C1 segment of cervical spinal cord (tissue), 14 donors: ENCODE measurements around the gene WIPF3.

ENCODE experiments used
- DNase-seq, 14 donors: peaks; one replicate each; lab custom pipeline; 2025; lab: John Stamatoyannopoulos, UW

Gene WIPF3

DNA sequence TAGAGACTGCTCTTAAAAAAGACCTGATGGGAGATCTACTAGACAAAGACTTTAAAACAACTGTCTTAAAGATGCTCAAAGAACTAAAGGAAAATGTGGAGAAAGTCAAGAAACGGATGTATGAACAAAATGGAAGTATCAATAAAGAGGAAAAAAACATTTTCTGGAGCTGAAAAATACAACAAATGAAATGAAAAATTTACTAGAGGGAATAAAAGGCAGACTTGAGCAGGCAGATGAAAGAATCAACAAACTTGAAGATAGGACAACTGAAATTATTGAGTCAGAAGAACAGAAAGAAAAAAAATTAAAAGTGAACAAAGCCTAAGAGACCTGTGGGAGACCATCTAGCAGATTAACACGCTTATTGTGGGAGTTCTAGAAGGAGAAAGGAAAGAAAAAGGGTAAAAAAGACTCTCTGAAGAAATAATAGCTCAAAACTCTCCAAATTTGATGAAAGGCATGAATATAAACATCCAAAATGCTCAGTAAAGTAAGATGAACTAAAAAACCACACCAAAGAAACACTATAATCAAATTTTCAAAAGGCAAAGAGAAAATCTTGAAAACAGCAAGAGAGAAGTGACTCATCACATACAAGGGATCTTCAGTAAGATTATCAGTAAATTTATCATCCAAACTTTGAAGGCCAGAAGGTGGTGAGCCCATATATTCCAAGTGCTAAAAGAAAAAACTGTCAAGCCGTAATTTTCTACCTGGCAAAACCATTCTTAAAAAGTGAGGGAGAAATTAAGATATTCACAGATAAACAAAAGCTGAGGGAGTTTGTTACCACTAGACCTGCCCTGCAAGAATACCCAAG is 100.1 kb downstream of the WIPF3 start:
- DNase-seq, result no peak

- no peak for DNase-seq
These were observed 107.9 kb downstream of the WIPF3 start for GRCh38 chr7:29914180-29914579.

DNA sequence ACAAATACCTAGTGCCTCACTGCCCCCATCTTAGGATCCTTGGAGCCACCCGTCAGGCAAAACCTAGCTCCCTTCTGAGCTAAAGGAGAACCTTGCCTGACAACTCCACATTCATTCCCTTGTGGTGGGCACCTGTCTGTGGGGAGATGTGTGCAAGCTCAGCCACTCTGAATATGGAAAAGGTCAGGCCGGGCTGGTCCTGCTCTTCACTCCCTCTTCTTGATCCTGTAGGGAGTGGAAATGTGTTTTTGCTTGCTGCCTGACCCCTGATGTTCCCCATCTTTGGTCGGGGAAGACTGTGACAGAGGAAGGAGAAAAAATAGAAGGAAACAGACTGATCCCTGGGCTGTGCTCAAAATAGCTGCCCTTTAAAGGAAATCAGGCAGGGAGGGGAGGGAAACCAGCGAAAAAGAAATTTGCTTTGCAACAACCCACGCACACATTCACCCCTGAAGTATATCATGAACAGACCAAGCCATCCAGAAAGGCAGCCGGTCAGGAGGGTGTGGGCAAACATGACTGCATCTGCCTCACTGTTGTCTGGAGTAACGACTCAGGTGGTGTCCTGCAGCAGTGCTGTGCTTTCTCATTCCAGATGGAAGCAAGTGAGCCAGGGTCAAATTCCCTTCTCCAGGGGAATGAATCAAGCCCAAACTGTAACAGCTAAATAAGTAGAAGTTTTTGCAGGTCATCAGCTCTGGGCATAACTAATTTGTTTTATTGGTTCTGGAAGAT is 109.3 kb downstream of the WIPF3 start:
- peak in 1 of 14 donors; percentile 51 for DNase-seq

DNA sequence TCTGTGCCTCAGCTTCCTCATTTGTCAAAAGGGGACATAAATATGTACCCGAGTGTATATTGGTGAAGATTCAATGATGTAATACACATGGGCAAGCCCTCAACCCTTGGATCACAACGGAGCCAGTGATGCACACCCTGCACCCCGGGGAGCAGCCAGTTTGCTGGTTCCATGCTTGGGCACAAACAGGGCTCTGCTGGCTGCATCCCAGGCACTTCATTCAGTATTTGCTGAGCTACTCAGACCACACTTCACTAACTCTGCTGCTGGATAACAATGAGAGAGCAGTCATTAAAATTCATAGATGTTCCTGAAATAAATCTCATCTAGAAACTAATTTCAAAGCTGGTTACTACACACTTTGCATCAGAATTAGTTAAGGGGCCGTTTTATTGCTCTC is 111.3 kb downstream of the WIPF3 start:
- peak in 2 of 14 donors; percentile 20 to 22 for DNase-seq

GRCh38 chr7:29918850-29919249 is 112.5 kb downstream of the WIPF3 start:
- no peak for DNase-seq

DNA sequence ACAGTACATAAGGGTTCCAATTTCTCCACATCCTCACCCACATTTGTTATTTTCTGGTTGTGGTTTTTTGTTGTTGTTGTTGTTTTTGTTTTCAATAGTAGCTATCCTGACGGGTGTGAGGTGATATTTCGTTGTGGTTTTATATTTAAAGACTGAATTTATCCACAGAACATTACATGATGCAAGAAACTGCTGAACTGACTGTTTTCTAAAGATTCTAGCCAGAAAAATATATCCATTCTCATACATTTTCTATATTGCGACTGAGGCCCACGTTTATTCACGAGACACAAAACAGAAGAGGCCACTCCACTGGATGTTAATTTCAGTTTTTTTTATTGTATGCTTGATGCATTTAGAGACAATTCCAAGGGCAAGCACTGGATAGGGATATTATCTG is 113.5 kb downstream of the WIPF3 start:
- DNase-seq, result no peak

GRCh38 chr7:29920491-29920890 is 114.2 kb downstream of the WIPF3 start:
- DNase-seq, result no peak

DNA sequence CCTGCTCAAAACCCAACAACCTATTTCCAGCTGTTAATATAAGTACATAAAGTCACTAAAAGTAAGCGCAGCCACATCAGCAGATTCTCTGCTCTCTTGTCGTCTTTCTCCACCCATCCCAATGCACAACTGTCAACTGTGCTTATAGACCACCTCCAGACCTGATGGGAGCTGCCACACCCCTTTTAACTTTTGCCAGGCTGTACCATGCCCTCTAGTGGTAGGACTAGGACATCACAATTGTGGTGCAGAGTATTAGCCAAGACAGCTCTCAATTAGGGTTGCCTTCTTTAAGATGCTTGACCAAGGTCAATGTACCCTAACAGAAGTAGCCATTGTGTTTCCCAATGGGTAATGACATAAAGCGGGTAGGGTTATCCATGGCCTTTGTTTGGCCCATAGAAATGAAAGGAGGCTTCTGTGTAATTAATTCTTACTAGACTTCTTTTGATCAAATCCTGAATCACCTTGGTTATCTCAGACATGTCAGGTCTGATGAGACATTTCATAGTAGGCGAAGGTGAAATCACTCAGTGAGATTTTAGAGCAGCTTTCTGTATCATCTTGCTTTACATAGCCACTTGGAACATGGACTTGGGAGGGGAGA is 115.2 kb downstream of the WIPF3 start:
- DNase-seq, result peak in 3 of 14 donors; percentile 18 to 27 (median 24)

DNA sequence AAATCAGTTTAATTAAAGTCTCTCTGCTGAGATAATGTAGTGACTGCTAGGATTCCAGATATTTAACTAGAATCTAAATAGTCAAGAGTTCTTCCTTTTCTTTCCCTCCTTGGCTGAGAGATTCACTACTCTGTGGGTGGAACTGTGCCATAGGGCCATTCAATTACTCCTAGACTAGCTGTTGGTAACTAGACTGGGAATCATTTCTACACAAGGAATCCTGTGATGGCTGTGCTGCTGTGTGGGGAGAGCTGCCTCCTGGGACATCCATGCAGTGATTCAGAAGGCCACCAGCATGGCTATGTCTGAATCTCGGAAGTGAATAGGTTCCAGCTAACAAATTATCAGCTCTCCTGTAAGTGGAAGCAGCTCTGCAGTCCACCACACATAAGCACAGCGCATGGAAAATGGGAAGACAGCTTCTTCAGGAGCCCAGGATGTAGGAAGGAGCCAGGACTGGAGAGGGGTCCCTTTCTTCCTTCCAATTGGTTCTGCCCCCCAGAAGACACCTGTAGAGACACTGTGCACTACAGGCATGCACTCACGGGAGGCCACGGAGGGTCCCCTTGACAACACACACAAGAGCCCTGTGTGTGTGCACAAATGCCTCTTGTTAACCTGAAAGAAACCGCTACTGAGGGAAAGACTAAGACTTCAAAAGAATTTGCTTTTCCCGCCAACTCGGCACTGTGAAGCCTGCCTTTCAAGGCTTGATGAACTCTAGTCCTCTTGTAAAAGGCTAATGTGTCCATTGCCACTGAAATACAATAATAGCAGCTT is 116.8 kb downstream of the WIPF3 start:
- DNase-seq, result peak in 4 of 14 donors; percentile 22 to 42 (median 34)

GRCh38 chr7:29924006-29924405 is 117.7 kb downstream of the WIPF3 start:
- no peak for DNase-seq

DNA sequence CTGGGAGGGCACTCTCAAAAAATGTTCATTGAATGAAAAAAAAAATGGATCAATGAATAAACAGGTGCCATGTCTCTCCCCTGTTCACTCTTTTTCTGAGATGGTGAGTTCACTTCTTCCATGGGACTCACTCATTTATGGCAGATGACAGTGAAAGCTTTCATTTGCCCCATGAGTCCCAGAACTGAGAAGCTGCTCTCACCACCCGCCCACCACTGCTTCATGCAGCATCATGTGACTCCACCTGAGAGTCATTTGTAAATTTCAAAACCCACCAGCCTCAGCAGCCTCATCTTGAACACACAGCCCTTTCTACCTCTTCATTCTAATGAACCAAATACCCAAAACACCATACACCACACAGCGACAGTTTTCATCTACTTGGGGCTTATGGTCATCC is 118.4 kb downstream of the WIPF3 start:
- DNase-seq, result no peak

GRCh38 chr7:29926216-29926615 is 119.9 kb downstream of the WIPF3 start:
- peak in 1 of 14 donors; percentile 27 for DNase-seq

DNA sequence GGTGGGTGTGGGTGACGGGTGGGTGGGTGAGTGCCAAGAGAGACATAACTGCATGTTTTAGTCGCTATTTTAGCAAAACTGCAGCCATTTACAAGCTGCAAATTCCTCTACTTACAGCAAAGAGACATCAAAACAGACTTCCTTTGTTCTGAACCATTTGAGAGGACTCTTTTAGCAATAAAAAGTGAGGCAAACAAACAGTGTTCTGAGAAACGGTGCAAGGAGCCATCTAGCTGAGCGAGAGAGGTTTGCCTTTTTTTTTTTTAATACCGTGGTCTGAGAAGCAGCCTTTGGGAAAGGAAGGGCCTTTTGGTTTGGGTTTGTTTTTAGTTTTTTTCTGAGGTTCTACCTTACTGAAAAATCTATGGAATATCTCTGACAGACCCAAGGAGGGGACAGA is 120.4 kb downstream of the WIPF3 start:
- DNase-seq, result no peak

DNA sequence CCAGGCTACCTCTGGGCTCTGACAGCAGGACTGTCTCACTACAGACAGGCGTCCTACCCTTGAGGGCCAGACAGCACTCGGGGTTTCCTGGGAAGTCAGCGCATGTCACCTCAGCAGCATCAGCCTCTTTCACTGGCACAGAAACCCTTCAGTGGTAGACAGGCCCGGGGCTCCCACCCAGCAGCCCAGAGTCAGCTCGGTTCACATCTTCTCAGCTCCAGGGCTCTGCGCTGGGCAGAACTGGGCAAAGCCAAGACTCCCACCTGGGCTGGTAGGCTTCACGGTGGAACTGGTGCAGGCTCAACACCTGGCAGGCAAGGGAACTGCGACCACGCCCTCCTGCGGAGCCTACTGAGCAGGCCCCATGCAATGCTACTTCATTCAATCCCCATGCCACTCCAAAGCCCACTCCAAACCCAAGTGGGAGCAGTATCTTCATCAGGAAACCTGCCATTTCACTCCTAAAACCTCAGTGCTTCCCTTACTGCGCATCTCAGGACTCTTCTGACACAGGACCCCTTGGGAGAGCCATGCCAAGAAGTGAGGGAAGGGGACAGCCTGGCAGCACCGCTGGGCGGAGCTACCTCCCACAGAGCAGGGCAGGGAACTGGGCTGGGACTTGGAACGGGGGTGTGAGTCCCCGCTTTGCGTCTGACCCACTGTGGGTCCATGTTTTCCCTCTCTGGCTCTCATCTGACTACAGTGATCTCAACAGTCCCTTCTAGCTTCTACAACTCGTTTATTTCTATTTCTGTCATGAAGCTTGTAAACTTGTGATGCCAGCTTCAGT is 122.9 kb downstream of the WIPF3 start:
- DNase-seq, result no peak

GRCh38 chr7:29935111-29935510 is 128.8 kb downstream of the WIPF3 start:
- DNase-seq, result no peak

DNA sequence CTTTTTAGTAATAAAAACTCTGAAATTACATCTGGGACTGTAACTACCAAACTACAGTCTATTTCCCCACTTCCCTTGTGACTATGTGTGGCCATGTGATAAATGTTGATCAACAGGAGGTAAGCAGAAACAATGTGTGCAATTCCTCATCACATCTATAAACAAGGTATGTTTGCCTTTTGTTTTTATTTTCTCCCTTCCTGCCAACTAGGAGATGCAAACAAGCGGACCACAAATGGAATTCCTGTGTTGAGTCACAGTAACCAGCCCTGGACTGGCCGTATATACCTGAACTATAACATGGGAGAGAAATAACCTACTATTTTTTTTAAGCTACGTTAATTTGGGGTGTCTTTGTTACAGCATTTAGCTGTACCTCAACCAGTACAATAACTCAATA is 130.8 kb downstream of the WIPF3 start:
- no peak for DNase-seq

GRCh38 chr7:29940199-29940598 is 133.9 kb downstream of the WIPF3 start:
- no peak for DNase-seq

DNA sequence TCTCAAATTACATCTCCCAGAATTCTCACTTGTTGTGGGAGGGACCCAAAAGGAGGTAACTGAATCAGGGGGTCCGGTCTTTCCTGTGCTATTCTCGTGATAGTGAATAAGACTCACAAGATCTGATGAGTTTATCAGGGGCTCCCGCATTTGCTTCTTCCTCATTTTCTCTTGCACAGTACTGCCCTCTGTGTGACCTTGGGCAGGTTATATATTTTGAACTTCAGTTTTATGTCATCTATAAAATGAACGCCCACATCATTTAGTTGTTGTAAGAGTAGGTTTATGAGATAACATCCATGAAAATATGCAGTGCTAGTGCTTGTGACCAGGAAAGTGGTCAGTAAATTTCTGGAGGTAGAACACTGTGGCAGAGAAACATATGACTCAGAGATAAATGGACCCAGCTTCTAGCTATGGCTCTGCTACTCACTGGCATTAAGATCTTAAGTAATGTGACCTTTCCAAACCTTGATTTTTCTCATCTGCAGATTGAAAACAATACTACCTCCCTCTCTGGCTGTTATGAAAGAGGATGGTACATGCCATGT is 139.0 kb downstream of the WIPF3 start:
- no peak for DNase-seq

DNA sequence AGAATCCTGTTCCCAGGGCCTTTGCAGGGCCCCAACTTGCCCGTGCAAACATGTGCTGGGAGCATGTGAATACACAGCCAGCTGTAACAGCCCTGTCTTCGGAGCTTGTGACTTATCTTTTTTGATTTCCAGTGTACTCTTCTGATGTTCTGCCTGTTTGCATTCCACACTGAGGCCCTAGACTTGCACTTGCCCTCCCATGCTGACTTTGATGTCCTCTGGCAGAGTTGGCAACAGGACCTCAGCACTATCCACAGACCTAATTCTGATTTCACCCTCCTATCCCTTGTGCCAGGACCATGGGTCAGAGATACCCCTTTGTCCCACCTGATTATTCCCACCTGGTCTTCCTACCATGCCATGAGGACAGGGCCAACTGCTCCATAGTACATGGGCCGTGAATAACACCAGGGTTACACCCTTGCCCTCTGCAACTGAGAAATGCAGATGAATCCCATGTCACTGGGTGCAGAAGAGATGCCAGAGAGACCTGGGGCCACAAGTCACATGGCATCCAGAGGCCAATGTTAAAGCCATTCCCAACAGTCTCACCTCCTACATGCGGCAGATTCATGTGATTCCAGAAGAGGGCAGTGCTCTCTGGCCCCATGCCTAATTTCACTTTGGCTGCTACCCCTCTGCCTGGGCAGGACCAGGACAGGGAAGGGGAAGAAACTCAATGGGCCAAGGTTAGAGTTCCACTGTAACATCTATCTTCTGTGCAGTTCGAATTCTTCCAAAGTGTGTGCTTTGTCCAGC is 140.3 kb downstream of the WIPF3 start:
- peak in 4 of 14 donors; percentile 14 to 24 (median 20) for DNase-seq

DNA sequence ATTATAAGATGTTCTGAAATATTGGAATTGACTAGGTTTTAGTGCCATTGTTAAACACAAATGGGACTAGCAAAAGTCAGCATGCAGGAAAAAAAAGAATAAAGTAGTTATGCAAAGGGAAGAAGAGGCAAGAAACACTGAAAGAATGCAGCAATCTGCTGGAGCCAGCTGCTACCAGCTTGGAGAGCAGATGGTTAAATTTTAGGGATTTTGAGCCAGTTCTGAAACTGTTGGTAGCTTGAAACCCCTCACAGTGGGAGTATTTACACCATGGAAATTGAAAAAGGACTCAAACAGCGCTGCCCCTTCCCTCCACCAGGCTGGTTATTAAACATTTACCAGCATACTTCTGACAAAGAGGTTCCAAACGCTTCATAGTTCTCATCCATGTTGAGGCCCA is 142.3 kb downstream of the WIPF3 start:
- DNase-seq, result no peak
